ENCODE measurements around the gene GPC2. TPM values are rescaled to one million over a fixed set of nuclear protein-coding genes. Genes with fewer than 3 reads are reported as not detected.

The GPC2 gene
- total RNA-seq, 1 donor from 2014 or later: 17.0 TPM

- Histone ChIP-seq H3K79me2 (ENCODE audit: low read depth) (peaks cover 10% of the 10 kb centered on the region), H4K20me1 (ENCODE audit: low read depth) (peaks cover 66% of the 10 kb centered on the region), H2AFZ (replicated peaks) (no peak overlapping the region), H3K9ac (no peak overlapping the region), H3K27me3 (peaks cover 33% of the 10 kb centered on the region), H3K4me2 (no peak overlapping the region), H3F3A (ENCODE audit: low read depth) (peaks cover 35% of the 10 kb centered on the region), H3K9me3 (ENCODE audit: low read depth) (no peaks in the 10 kb centered on the region), H3K27ac (no peak overlapping the region), H3K4me3 (no peak overlapping the region), H3K4me1 (peaks cover 23% of the 10 kb centered on the region), H3K36me3 (no peaks in the 10 kb centered on the region)
- H3K4me3 Mint-ChIP-seq: no peak overlapping the region
- H3K4me1 Mint-ChIP-seq: peaks cover 36% of the 10 kb centered on the region
- H3K27me3 Mint-ChIP-seq (ENCODE audit: insufficient read depth, low read depth): peaks cover 8% of the 10 kb centered on the region
- H3K27ac Mint-ChIP-seq: no peak overlapping the region
- H3K9me3 Mint-ChIP-seq: no peaks in the 10 kb centered on the region
- H3K36me3 Mint-ChIP-seq: peaks cover 18% of the 10 kb centered on the region
- no peak for TF ChIP-seq CTCF (IDR thresholded peaks at IDR 0.05)
- TF ChIP-seq EZH2phosphoT487 (IDR thresholded peaks at IDR 0.05): no peak
- TF ChIP-seq EZH2 (IDR thresholded peaks at IDR 0.05): no peak
- DNase-seq (ENCODE audit: low spot score): no peak
These were observed 3.2 kb downstream of the GPC2 start for GRCh38 chr7:100173806-100174495.

GRCh38 chr7:100171840-100172239 lies 5.3 kb downstream of the GPC2 start:
- H3K36me3 ChIP-seq: no peaks in the 10 kb centered on the region
- peaks cover 31% of the 10 kb centered on the region for H3K27me3 ChIP-seq
- H3K9ac ChIP-seq: no peak overlapping the region
- no peaks in the 10 kb centered on the region for H3K9me3 ChIP-seq (ENCODE audit: low read depth)
- H2AFZ ChIP-seq (replicated peaks): no peak overlapping the region
- peak overlapping the region; percentile 89 for H3K4me2 ChIP-seq
- H3K4me3 ChIP-seq: peak overlapping the region; percentile 55
- peaks cover 8% of the 10 kb centered on the region for H3K79me2 ChIP-seq (ENCODE audit: low read depth)
- no peak overlapping the region for H3K27ac Mint-ChIP-seq
- H3K27me3 Mint-ChIP-seq (ENCODE audit: insufficient read depth, low read depth): peaks cover 11% of the 10 kb centered on the region
- TF ChIP-seq EZH2phosphoT487 (IDR thresholded peaks at IDR 0.05): no peak
- TF ChIP-seq EZH2 (IDR thresholded peaks at IDR 0.05): no peak
- no peak for TF ChIP-seq CTCF (IDR thresholded peaks at IDR 0.05)
- no peaks in the 10 kb centered on the region for H3K9me3 Mint-ChIP-seq
- no peak overlapping the region for H3K27ac ChIP-seq
- H3K4me1 ChIP-seq: peaks cover 42% of the 10 kb centered on the region
- H4K20me1 ChIP-seq (ENCODE audit: low read depth): peaks cover 68% of the 10 kb centered on the region
- peaks cover 44% of the 10 kb centered on the region for H3F3A ChIP-seq (ENCODE audit: low read depth)
- peaks cover 57% of the 10 kb centered on the region for H3K4me1 Mint-ChIP-seq
- peaks cover 18% of the 10 kb centered on the region for H3K36me3 Mint-ChIP-seq
- no peak for DNase-seq (ENCODE audit: low spot score)
- H3K4me3 Mint-ChIP-seq: peak overlapping the region; percentile 71

GRCh38 chr7:100171087-100171681 lies 6.0 kb downstream of the GPC2 start:
- Histone ChIP-seq H3K4me1 (peaks cover 38% of the 10 kb centered on the region), H2AFZ (replicated peaks) (peak overlapping the region; percentile 45), H3F3A (ENCODE audit: low read depth) (peaks cover 44% of the 10 kb centered on the region), H3K4me2 (peak overlapping the region; percentile 89), H3K79me2 (ENCODE audit: low read depth) (peaks cover 2% of the 10 kb centered on the region), H4K20me1 (ENCODE audit: low read depth) (peaks cover 62% of the 10 kb centered on the region), H3K9me3 (ENCODE audit: low read depth) (no peaks in the 10 kb centered on the region), H3K4me3 (peak overlapping the region; percentile 55), H3K27me3 (peaks cover 38% of the 10 kb centered on the region), H3K36me3 (no peaks in the 10 kb centered on the region), H3K9ac (no peak overlapping the region), H3K27ac (no peak overlapping the region)
- TF ChIP-seq EZH2phosphoT487 (IDR thresholded peaks at IDR 0.05): no peak
- no peak for TF ChIP-seq CTCF (IDR thresholded peaks at IDR 0.05)
- no peak for TF ChIP-seq EZH2 (IDR thresholded peaks at IDR 0.05)
- Mint-ChIP-seq H3K36me3 (peaks cover 18% of the 10 kb centered on the region), H3K4me3 (no peak overlapping the region), H3K4me1 (peaks cover 57% of the 10 kb centered on the region), H3K27ac (no peak overlapping the region), H3K27me3 (ENCODE audit: insufficient read depth, low read depth) (peaks cover 17% of the 10 kb centered on the region), H3K9me3 (no peaks in the 10 kb centered on the region)
- peak; percentile 84 for DNase-seq (ENCODE audit: low spot score)
